Transverse colon (tissue), 4 donors: ENCODE measurements around the gene ADGRB3. TPM values are rescaled to one million over a fixed set of nuclear protein-coding genes. Genes with fewer than 3 reads are reported as not detected.

Source experiments
- DNase-seq: peaks from one replicate; pipeline ENCODE4 v3.0.0-alpha.2; 2019
- H3K27ac ChIP-seq, 4 donors: fragments of 200-600 bp; sonication (generic); 2 replicates each; pipeline ENCODE4 v1.5.1; 2016 to 2018; ENCODE audit warnings: inconsistent platforms in 4 of 4
- H3K27me3 ChIP-seq: fragments of 200-600 bp; sonication (generic); 2 replicates; pipeline ENCODE4 v1.5.1; 2017; ENCODE audit warnings: inconsistent platforms
- H3K36me3 ChIP-seq, 4 donors: fragments of 200-600 bp; sonication (generic); 2 replicates each; pipeline ENCODE4 v1.5.1; 2017 to 2019; ENCODE audit warnings: inconsistent platforms in 4 of 4
- H3K4me1 ChIP-seq, 4 donors: fragments of 200-600 bp; sonication (generic); 2 replicates each; pipeline ENCODE4 v1.5.1; 2017 to 2020; ENCODE audit warnings: inconsistent platforms in 4 of 4
- H3K4me3 ChIP-seq, 4 donors: fragments of 200-600 bp; sonication (generic); 1 replicate in 1 of 4; 2 replicates in 3 of 4; pipeline versions ENCODE4 v1.5.1 to v1.6.1; 2017 to 2019; ENCODE audit warnings: inconsistent platforms in 4 of 4
- H3K9me3 ChIP-seq, 2 donors: fragments of 200-600 bp; sonication (generic); 2 replicates each; pipeline ENCODE4 v1.5.1; 2017 to 2019; ENCODE audit warnings: inconsistent platforms in 2 of 2
- EP300 ChIP-seq: sonication (generic); formaldehyde crosslinking; IDR thresholded peaks from one replicate; pipeline ENCODE4 v1.6.1; 2017; ENCODE audit warnings: antibody characterized with exemption, low read depth
- POLR2A ChIP-seq: fragments of 450-650 bp; IDR thresholded peaks from one replicate; pipeline ENCODE4 v1.6.1; 2016; ENCODE audit warnings: antibody characterized with exemption, mild to moderate bottlenecking, moderate library complexity
- POLR2AphosphoS5 ChIP-seq, 3 donors: sonication (generic); formaldehyde crosslinking; IDR thresholded peaks; one replicate each; pipeline ENCODE4 v1.6.1; 2016; ENCODE audit warnings: antibody characterized with exemption in 3 of 3
- WGBS, 2 donors: methylation state at CpG; one replicate each; pipeline ENCODE4 v1.1.5; 2018; ENCODE audit warnings: low coverage in 1 of 2; 5-methylcytosine and 5-hydroxymethylcytosine counted together
- in situ Hi-C, 4 donors: fragments of 200-750 bp; cut with MboI; loops; one replicate each; pipeline versions ENCODE4 v1.15.0 to v1.15.1; 2017; ENCODE audit warnings: low sequenced_read_pairs in 3 of 4, low pct_ligation_motif_present in 1 of 4, low pct_unique_long_range_greater_than_20kb in 1 of 4
- intact Hi-C: fragments of 100-400 bp; cut with DNase I; formaldehyde crosslinking; loops from one replicate; pipeline ENCODE4 v1.15.1; 2023; ENCODE audit warnings: low total_unique reads
- total RNA-seq, 4 donors: library from RNA; depleted of rRNA; stranded (reverse); fragments of >200 nt; gene quantifications; one replicate each; pipeline ENCODE4 v1.1.0, GENCODE V29; 2016
- TF ChIP-seq, protein P1 (sequence below), 5 experiments: fragments of 200-600 bp in 3 of 5; fragments of 450-650 bp in 2 of 5; sonication (generic) in 3 of 5; IDR thresholded peaks; 1 replicate in 2 of 5; 2 replicates in 3 of 5; pipeline ENCODE4 v1.5.1; 2016 to 2017; ENCODE audit warnings: antibody characterized with exemption in 5 of 5, inconsistent platforms in 3 of 5, mild to moderate bottlenecking in 2 of 5, moderate library complexity in 1 of 5

ADGRB3 gene
- total RNA-seq, 4 donors from 2014 or later: 0.37 to 20.5 (median 2.2) TPM

DNA sequence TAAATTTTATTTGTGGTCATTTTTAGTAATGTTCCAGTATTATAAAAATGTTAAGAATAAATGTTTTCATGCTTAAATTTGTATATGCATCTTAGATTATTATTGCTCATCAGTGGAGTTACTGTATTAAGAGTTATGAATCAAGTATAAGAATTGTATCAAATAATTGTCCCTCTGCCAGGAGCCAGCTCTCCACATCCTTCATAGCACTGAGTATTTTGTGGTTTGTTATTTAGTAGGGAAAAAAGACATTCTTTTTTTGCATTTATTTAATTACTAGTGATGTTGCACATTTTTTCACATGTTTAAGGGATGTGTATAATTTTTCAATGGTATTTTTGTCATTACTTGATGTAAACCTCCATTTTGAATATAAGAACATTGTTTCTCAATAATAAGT, 102.0 kb downstream of the ADGRB3 start:
- no peak for TF ChIP-seq POLR2AphosphoS5 (IDR thresholded peaks at IDR 0.05)
- TF ChIP-seq, protein P1, sequence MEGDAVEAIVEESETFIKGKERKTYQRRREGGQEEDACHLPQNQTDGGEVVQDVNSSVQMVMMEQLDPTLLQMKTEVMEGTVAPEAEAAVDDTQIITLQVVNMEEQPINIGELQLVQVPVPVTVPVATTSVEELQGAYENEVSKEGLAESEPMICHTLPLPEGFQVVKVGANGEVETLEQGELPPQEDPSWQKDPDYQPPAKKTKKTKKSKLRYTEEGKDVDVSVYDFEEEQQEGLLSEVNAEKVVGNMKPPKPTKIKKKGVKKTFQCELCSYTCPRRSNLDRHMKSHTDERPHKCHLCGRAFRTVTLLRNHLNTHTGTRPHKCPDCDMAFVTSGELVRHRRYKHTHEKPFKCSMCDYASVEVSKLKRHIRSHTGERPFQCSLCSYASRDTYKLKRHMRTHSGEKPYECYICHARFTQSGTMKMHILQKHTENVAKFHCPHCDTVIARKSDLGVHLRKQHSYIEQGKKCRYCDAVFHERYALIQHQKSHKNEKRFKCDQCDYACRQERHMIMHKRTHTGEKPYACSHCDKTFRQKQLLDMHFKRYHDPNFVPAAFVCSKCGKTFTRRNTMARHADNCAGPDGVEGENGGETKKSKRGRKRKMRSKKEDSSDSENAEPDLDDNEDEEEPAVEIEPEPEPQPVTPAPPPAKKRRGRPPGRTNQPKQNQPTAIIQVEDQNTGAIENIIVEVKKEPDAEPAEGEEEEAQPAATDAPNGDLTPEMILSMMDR (IDR thresholded peaks at IDR 0.05): no peak
- TF ChIP-seq POLR2A: no peak
- no peak for TF ChIP-seq EP300
- no peak overlapping the region for H3K27ac ChIP-seq
- no peak overlapping the region for H3K4me3 ChIP-seq
- no peak for DNase-seq
- intact Hi-C loops (no loop called here), in situ Hi-C loops (no loop called here)
- no peaks in the 10 kb centered on the region for H3K9me3 ChIP-seq
- H3K27me3 ChIP-seq: no peaks in the 10 kb centered on the region
- H3K36me3 ChIP-seq: no peaks in the 10 kb centered on the region
- H3K4me1 ChIP-seq: no peaks in the 10 kb centered on the region

DNA sequence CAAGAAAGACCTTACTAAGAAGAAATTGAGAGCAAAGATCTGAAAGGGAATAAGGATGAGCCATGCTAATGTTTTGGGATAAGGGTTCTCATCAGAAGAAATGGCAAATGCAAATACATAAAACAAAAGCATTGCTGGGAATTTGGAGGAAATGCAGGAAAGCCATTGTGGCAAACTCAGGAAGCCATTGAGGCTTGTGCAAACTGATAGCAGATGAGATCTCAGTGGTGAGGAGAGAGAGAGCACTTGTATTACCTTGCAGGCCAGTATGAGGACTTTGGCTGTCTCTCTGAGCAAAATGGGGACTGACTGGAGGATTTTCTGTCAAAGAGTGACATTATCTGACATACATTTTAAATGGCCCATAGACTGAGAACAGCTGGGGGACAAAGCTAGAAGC, 103.0 kb downstream of the ADGRB3 start:
- Histone ChIP-seq H3K4me1 (no peaks in the 10 kb centered on the region), H3K27ac (no peak overlapping the region), H3K9me3 (no peaks in the 10 kb centered on the region), H3K27me3 (no peaks in the 10 kb centered on the region), H3K36me3 (no peaks in the 10 kb centered on the region), H3K4me3 (no peak overlapping the region)
- intact Hi-C loops (no loop called here), in situ Hi-C loops (no loop called here)
- no peak for DNase-seq
- TF ChIP-seq EP300 (no peak), POLR2A (no peak), POLR2AphosphoS5 (IDR thresholded peaks at IDR 0.05) (no peak)
- TF ChIP-seq, protein P1 (IDR thresholded peaks at IDR 0.05): no peak

DNA sequence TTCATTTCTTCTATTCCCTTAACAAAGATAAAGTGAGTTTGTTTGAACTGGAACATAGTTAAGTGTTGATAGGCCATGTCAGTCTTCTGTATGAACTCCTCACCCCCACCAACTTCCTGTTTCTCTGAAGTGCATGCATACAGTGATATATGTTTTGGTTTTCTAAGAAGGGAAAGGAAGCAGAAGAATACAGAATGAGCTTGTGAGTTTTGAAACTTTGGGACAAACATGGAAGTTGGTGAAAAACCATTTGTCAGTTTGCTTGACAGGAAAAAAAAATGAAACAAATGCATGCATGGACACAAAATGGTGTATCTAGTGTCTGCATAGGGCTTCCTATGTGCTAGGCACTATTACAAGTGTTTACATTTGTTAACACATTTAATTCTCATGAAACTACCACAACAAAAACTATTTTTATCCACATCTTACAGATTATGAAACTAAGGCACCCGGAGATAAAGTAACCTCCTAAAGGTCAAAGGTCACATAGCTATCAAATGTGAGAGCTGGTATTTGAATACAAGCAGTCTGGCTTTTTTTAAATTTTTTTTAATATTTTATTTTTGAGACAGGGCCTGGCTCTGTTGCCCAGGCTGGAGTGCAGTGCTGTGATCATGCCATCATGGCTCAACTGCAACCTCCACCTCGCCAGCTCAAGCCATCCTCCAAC, 105.9 kb downstream of the ADGRB3 start:
- TF ChIP-seq EP300: no peak
- TF ChIP-seq, protein P1 (IDR thresholded peaks at IDR 0.05): no peak
- TF ChIP-seq POLR2AphosphoS5 (IDR thresholded peaks at IDR 0.05): no peak
- TF ChIP-seq POLR2A: no peak
- Histone ChIP-seq H3K27me3 (no peaks in the 10 kb centered on the region), H3K9me3 (no peaks in the 10 kb centered on the region), H3K4me1 (no peaks in the 10 kb centered on the region), H3K36me3 (no peaks in the 10 kb centered on the region), H3K27ac (no peak overlapping the region), H3K4me3 (no peak overlapping the region)
- intact Hi-C loops (no loop called here), in situ Hi-C loops (no loop called here)
- no peak for DNase-seq
- 22 to 60% methylated on average over 1 to 2 of the region's 2 CpGs for WGBS, 2 donors

DNA sequence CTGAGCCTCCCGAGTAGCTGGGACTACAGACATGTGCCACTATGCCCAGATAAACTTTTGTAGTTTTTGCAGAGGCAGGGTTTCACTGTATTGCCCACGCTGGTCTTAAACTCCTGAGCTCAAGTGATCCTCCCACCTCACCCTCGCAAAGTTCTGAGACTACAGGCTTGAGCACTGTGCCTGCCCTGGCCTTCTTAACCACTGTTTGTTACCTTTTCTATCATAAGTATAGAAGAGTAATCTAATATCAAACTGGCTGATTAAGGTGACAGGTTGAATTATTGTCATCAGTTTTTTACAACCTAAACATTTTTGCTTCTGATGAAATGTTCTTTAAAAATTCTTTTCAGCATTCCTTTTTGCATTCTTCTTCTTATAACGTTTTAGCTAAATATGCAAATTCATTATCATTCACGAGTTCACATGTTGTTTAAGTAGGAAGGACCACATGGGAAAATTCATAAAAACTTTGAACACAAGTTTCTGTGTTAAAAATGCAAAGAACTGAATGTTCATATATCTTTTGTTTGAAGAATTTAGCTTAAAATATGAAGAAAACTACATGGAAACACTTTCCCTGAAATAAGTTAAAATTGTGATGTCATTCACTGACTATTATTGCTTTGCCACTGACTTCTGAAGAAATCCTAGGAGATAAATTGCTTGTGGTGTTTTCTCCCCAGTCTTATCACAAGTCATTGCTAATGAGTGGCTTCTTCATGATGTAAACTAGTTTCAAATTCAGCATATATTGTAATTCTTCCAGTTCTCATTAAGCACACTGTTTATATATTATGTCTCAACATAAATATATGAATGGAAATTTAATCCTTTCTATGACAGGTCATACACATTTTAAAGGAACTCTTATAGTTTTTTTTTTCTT, 106.7 kb downstream of the ADGRB3 start:
- WGBS, 2 donors: 75 to 76% methylated on average over 4 to 5 of the region's 5 CpGs
- TF ChIP-seq, protein P1 (IDR thresholded peaks at IDR 0.05): no peak
- TF ChIP-seq POLR2AphosphoS5 (IDR thresholded peaks at IDR 0.05): no peak
- TF ChIP-seq POLR2A: no peak
- no peak for TF ChIP-seq EP300
- no peaks in the 10 kb centered on the region for H3K4me1 ChIP-seq
- no peak for DNase-seq
- no peaks in the 10 kb centered on the region for H3K27me3 ChIP-seq
- intact Hi-C loops (no loop called here), in situ Hi-C loops (no loop called here)
- H3K4me3 ChIP-seq: no peak overlapping the region
- H3K36me3 ChIP-seq: no peaks in the 10 kb centered on the region
- no peaks in the 10 kb centered on the region for H3K9me3 ChIP-seq
- no peak overlapping the region for H3K27ac ChIP-seq
